ENCODE data around the gene EMX2.
"Not testable (repeated sequence)": the region's sequence is repeated elsewhere in the genome, so short reads cannot be mapped to it uniquely, and the experiment has no call there.

The EMX2 gene

DNA sequence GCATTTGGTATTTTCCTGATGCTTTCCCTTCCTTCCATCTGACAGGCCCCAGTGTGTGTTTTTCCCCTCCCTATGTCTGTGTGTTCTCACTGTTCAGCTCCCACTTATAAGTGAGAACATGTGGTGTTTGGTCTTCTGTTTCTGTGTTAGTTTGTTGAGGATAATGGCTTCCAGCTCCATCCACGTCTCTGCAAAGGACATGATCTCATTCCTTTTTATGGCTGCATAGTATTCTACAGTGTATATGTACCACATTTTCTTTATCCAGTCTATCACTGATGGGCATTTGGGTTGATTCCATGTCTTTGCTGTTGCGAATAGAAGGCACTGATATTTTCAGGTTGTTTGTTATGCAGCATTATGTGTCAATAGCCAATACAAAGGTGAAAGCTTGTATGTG lies 42.3 kb downstream of the EMX2 start:
- not testable (repeated sequence) for H3K4me3 ChIP-seq (ENCODE audit: low read depth, low read length); DNase-seq (ENCODE audit: low read depth)

DNA sequence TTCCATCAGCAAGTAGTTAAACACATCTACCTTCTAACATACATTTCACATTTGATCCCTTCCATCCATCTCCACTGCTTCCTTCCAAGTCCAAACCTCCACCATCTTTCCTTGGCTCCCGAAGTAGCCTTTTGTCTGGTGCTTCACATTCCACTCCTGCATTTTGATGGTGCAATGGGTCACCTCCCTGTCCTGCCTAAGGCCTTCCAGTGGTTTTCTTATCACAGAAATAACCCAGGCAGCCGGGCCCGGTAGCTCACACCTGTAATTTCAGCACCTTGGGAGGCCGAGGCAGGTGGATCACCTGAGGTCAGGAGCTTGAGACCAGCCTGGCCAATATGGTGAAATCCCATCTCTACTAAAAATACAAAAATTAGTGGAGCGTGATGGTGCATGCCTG lies 44.5 kb downstream of the EMX2 start:
- DNase-seq (ENCODE audit: low read depth) = no peak
- H3K4me3 ChIP-seq (ENCODE audit: low read depth, low read length) = no peak overlapping the region

DNA sequence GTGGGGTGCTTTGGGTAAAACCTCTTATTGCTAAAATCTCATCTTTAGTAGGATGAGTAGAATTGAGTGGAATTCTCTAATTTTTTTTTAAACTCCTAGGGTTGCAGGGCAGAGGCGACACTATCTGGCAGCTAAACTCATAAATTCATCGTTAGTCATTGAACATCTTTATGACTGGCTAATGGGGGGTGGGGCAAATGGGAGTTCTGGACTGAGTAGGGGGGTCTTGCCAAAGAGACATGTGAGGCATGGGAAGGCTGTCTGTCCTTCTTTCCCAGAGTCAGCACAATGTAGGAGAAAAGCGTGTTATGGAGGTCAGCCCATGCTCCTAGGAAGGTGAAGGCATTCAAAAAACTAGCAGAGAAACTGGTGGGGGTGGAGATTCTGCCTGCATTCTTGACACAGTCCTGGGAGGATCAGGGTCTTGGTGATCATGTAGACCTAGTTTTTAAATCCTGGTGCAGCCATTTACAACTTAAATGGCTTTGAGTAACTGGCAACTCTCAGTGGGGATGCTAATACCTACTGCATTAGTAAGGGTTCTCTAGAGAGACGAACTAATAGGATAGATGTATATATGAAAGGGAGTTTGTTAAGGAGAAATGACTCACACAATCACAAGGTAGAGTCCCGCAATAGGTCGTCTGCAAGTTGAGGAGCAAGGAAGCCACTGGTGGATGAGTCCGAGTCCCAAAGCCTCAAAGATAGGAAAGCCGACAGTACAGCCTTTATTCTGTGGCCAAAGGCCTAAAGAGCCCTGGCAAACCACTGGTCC lies 47.7 kb downstream of the EMX2 start:
- no peak overlapping the region for H3K4me3 ChIP-seq (ENCODE audit: low read depth, low read length)
- no peak for DNase-seq (ENCODE audit: low read depth)

DNA sequence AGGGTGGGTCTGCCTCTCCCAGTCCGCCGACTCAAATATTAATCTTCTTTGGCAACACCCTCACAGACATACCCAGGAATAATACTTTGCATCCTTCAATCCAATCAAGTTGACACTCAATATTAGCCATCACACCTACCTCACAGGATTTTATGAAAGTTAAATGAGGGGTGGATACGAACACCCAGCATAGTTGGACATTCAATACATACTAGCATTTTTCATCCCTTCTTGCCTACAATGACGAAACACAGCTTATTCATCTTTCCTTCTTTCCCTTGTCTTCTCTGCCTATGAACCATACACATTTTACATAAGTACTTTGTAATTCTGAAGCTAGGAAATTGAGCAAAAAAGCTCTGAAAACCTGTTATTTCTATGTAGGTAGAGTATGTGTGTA lies 48.5 kb downstream of the EMX2 start:
- no peak overlapping the region for H3K4me3 ChIP-seq (ENCODE audit: low read depth, low read length)
- DNase-seq (ENCODE audit: low read depth) = no peak

DNA sequence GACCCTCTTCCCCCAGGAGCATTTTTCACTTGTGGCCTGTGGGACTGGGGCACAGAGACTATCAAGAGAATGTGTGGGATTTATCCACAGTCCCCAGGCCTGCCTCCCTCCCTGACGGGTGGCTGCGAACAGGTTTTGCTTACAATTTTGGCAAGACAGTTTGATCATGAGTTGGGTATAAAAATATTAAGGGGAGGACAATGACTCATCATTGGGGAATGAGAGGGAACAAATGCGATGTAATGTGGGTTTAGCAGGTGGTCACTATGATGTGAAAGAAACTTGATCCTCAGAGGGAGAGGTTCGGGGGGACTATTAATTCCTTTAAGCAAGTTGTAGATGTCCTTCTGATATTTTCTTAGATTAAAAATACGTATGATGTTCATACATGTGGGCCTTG lies 52.2 kb downstream of the EMX2 start:
- no peak for DNase-seq (ENCODE audit: low read depth)
- no peak overlapping the region for H3K4me3 ChIP-seq (ENCODE audit: low read depth, low read length)

DNA sequence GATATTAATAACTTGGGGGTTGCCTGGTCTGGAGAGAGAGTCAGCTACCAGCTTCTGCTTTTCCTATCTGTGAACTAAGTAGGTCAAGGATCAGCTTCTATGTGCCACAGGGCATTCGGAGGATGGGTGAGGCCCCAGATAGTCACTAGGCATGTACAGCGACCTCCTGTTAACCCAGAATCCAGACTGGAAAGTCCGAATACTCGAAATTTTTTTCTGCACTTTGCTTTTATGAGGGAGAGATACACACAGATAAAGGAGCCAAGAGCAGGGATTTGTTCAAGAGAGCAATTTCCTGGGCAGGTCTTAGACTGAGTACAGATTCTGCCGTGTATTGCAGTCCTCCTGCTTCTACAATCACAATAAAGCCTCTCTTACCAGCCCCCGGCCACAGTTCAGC lies 54.2 kb downstream of the EMX2 start:
- DNase-seq (ENCODE audit: low read depth) = no peak

DNA sequence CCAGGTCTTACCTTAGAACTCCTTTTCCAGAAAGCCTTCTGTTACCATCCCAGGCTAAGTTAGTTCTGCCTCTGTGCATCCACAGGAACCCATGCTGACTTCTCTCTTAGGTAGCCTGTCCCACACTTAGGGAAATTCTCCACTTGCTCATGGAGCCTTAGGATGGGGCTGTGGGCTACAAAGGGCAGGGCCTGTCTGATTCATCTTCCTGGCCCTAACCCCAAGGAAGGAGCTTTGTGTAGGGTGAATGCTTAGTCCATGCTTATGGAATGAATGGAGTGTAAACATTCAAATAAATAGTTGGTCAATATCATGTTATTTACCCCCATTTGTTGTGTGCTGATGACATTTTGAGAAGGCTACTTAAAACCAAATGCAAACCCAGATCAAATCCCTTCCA lies 54.7 kb downstream of the EMX2 start:
- DNase-seq (ENCODE audit: low read depth) = no peak

More for the DNA sequence above, 54.2 kb downstream of the EMX2 start:
- H3K4me3 ChIP-seq (ENCODE audit: low read depth, low read length) = no peak overlapping the region

More for the DNA sequence above, 54.7 kb downstream of the EMX2 start:
- H3K4me3 ChIP-seq (ENCODE audit: low read depth, low read length) = no peak overlapping the region

All from skeletal muscle cell (primary cell).